NCI-H2081 (cell line): ENCODE results near the gene MIP.
"Not testable (repeated sequence)": the region's sequence is repeated elsewhere in the genome, so short reads cannot be mapped to it uniquely, and the experiment has no call there.

Source experiments
- DNase-seq, 2 experiments: peaks; one replicate each; lab custom pipeline; 2025; lab: John Stamatoyannopoulos, UW

MIP gene

GRCh38 chr12:56468216-56469006, 14.0 kb upstream of the MIP start, which contains the start of gene SPRYD4:
TSS of gene SPRYD4 (plus strand) at chr12:56468578. CDS start at chr12:56468592, 14 bp downstream.
- peak; percentile 91 to 94 for DNase-seq

- no peak for DNase-seq
Measured at GRCh38 chr12:56462565-56462964, 8.1 kb upstream of the MIP start.

GRCh38 chr12:56461235-56462159, 7.0 kb upstream of the MIP start:
- DNase-seq = no peak

GRCh38 chr12:56457817-56458216, 3.4 kb upstream of the MIP start:
- no peak for DNase-seq

GRCh38 chr12:56451147-56451546, 3.3 kb downstream of the MIP start:
- DNase-seq = no peak

- DNase-seq = peak; percentile 26 to 44
Measured at GRCh38 chr12:56450241-56450640, 4.2 kb downstream of the MIP start.

GRCh38 chr12:56449622-56449984, 4.9 kb downstream of the MIP start:
- no peak for DNase-seq

GRCh38 chr12:56448860-56449621, 5.4 kb downstream of the MIP start, which contains the start of gene TIMELESS:
TSS of gene TIMELESS (minus strand) at chr12:56449426. CDS start at chr12:56434170, 15,256 bp downstream.
- peak; percentile 90 to 92 for DNase-seq

- DNase-seq = not testable (repeated sequence)
Measured at GRCh38 chr12:56443208-56443607, 11.2 kb downstream of the MIP start.

- DNase-seq = no peak
Measured at GRCh38 chr12:56437430-56438176, 16.9 kb downstream of the MIP start.

GRCh38 chr12:56434828-56435227, 19.6 kb downstream of the MIP start:
- no peak for DNase-seq

- no peak for DNase-seq
Measured at GRCh38 chr12:56431850-56432249, 22.6 kb downstream of the MIP start.

- DNase-seq = no peak
Measured at GRCh38 chr12:56431288-56431687, 23.2 kb downstream of the MIP start.

- no peak for DNase-seq
Measured at GRCh38 chr12:56425940-56426438, 28.5 kb downstream of the MIP start.

- DNase-seq = peak in 1 of 2 experiments; percentile 10
Measured at GRCh38 chr12:56425193-56425592, 29.3 kb downstream of the MIP start.

GRCh38 chr12:56420411-56420810, 34.0 kb downstream of the MIP start:
- DNase-seq = no peak

GRCh38 chr12:56417739-56418138, 36.7 kb downstream of the MIP start:
- no peak for DNase-seq

- DNase-seq = no peak
Measured at GRCh38 chr12:56414401-56414800, 40.1 kb downstream of the MIP start.

- DNase-seq = no peak
Measured at GRCh38 chr12:56413392-56413791, 41.1 kb downstream of the MIP start.

GRCh38 chr12:56411781-56412639, 42.4 kb downstream of the MIP start:
- no peak for DNase-seq
